ENCODE measurements around the gene POC1A. TPM values are rescaled to one million over a fixed set of nuclear protein-coding genes. Genes with fewer than 3 reads are reported as not detected.

POC1A gene
- total and polyA plus RNA-seq, 2 experiments from 2014 or later, result 19.1 to 26.7 TPM

- Mint-ChIP-seq H3K4me3 (no peak overlapping the region), H3K36me3 (ENCODE audit: low read depth) (peaks cover 71% of the 10 kb centered on the region), H3K27me3 (ENCODE audit: insufficient read depth, low read depth, poor library complexity) (peaks cover 6% of the 10 kb centered on the region), H3K9me3 (peaks cover 4% of the 10 kb centered on the region; the same call in 1 of the 3 replicates), H3K27ac (no peak overlapping the region), H3K4me1 (peaks cover 12% of the 10 kb centered on the region)
- TF ChIP-seq EZH2 (IDR thresholded peaks at IDR 0.05; ENCODE audit: low read depth, unreplicated experiment), result no peak
- no peak for TF ChIP-seq NANOG (IDR thresholded peaks at IDR 0.05; ENCODE audit: borderline replicate concordance)
- no peak for TF ChIP-seq JUNB (IDR thresholded peaks at IDR 0.05; ENCODE audit: unreplicated experiment)
- TF ChIP-seq ZNF331 (CRISPR knock-in tag; IDR thresholded peaks at IDR 0.05; ENCODE audit: low read depth), result no peak
- DNase-seq (ENCODE audit: low spot score) (no peak), ATAC-seq (no peak)
- H2AFZ ChIP-seq, result no peak overlapping the region
- H3K4me1 ChIP-seq (ENCODE audit: insufficient read depth), result peaks cover 7% of the 10 kb centered on the region
- H3K4me3 ChIP-seq, result no peak overlapping the region
- no peaks in the 10 kb centered on the region for H3K27me3 ChIP-seq (ENCODE audit: insufficient read depth)
- no peaks in the 10 kb centered on the region for H3K9me2 ChIP-seq (ENCODE audit: insufficient read depth)
- H3K4me2 ChIP-seq, result no peak overlapping the region
- H3K79me2 ChIP-seq (replicated peaks; ENCODE audit: insufficient read depth), result peaks cover 12% of the 10 kb centered on the region
- peaks cover 12% of the 10 kb centered on the region for H3F3A ChIP-seq (replicated peaks; ENCODE audit: low read depth)
- H3K27ac ChIP-seq (ENCODE audit: low read depth), result no peak overlapping the region
- peaks cover 13% of the 10 kb centered on the region for H4K20me1 ChIP-seq (replicated peaks; ENCODE audit: insufficient read depth)
- H3K36me3 ChIP-seq (ENCODE audit: insufficient read depth), result peaks cover 69% of the 10 kb centered on the region
Measured at GRCh38 chr3:52202384-52203077, 48.3 kb upstream of the POC1A start.

GRCh38 chr3:52200981-52201679, 46.9 kb upstream of the POC1A start:
- Mint-ChIP-seq H3K36me3 (ENCODE audit: low read depth) (peaks cover 59% of the 10 kb centered on the region), H3K4me3 (no peak overlapping the region)
- no peak overlapping the region for H3K27ac ChIP-seq (ENCODE audit: low read depth)

More at GRCh38 chr3:52200981-52201679, 46.9 kb upstream of the POC1A start:
- no peaks in the 10 kb centered on the region for H3K9me2 ChIP-seq (ENCODE audit: insufficient read depth)
- H3K9me3 Mint-ChIP-seq, result peaks cover 4% of the 10 kb centered on the region; the same call in 1 of the 3 replicates
- peaks cover 13% of the 10 kb centered on the region for H4K20me1 ChIP-seq (replicated peaks; ENCODE audit: insufficient read depth)
- H3K27me3 Mint-ChIP-seq (ENCODE audit: insufficient read depth, low read depth, poor library complexity), result peaks cover 10% of the 10 kb centered on the region
- peaks cover 12% of the 10 kb centered on the region for H3K79me2 ChIP-seq (replicated peaks; ENCODE audit: insufficient read depth)
- H3K27ac Mint-ChIP-seq, result no peak overlapping the region; the same call in 1 of the 2 replicates
- ATAC-seq (no peak), DNase-seq (ENCODE audit: low spot score) (no peak)
- TF ChIP-seq ETS1 (IDR thresholded peaks at IDR 0.05), result no peak
- TF ChIP-seq STAT1 (IDR thresholded peaks at IDR 0.05; ENCODE audit: unreplicated experiment), result no peak
- peaks cover 16% of the 10 kb centered on the region for H3F3A ChIP-seq (replicated peaks; ENCODE audit: low read depth)
- H3K4me2 ChIP-seq, result no peak overlapping the region
- H3K4me1 ChIP-seq (ENCODE audit: insufficient read depth), result peaks cover 10% of the 10 kb centered on the region
- peaks cover 14% of the 10 kb centered on the region for H3K4me1 Mint-ChIP-seq
- no peak overlapping the region for H3K4me3 ChIP-seq
- H2AFZ ChIP-seq, result no peak overlapping the region
- no peaks in the 10 kb centered on the region for H3K27me3 ChIP-seq (ENCODE audit: insufficient read depth)
- peaks cover 60% of the 10 kb centered on the region for H3K36me3 ChIP-seq (ENCODE audit: insufficient read depth)

Data from GM23338 (cell line).